Cortex of kidney (tissue), 1 donor: ENCODE results near the gene NKIRAS2.

Experiments
- DNase-seq: peaks from one replicate; lab custom pipeline; 2025; lab: John Stamatoyannopoulos, UW

The NKIRAS2 gene

DNA sequence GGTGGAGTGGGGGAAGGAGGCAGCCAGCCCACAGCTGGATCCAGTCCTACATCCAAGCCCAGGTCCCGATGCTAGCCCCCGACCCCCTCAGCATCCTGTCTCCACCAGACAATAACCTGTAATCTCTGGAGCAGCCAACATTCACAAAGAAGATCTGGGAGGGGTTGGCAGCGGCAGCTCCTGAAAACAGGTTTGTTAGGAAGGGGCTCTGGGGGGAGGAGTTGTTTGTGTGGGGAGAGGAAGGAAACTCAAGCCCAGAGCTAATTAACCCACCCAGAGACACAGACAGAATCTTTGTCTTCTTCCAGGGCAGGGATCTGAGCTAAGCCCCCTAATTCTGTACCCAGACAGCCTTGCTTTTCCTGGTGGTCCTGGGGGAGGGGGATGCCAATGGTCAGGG lies 35.1 kb downstream of the NKIRAS2 start:
- no peak for DNase-seq

DNA sequence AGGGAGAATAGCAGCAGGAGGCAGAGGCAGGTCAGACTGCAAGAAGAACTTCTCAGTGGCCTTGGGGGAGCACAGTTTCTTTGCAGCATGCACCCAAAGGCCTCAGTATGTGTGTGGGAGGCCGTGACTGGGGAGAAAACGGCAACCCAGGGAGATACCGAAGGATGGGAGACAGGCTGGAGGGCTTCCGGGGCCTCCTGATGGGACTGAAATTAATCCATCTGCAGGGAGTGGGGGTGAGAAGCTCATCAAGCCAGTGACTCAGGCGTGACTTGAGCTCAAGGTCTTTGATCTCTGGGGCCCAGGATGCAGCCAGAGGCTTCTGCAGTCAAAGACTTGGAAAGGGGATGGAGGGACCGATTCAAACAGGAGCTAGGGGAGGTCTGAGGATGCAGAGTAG lies 35.6 kb downstream of the NKIRAS2 start:
- DNase-seq: no peak

DNA sequence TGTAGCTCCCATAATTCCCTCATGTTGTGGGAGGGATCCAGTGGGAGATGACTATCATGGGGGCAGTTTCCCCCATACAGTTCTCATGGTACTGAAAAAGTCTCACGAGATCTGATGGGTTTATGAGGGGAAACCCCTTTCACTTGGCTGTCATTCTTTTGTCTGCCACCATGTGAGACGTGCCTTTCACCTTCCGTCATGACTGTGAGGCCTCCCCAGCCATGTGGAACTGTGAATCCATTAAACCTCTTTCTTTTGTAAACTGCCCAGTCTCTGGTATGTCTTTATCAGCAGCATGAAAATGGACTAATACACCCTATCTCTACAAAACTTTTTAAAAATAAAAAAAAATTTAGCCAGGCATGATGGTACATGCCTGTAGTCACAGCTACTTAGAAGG lies 36.7 kb downstream of the NKIRAS2 start:
- no peak for DNase-seq

DNA sequence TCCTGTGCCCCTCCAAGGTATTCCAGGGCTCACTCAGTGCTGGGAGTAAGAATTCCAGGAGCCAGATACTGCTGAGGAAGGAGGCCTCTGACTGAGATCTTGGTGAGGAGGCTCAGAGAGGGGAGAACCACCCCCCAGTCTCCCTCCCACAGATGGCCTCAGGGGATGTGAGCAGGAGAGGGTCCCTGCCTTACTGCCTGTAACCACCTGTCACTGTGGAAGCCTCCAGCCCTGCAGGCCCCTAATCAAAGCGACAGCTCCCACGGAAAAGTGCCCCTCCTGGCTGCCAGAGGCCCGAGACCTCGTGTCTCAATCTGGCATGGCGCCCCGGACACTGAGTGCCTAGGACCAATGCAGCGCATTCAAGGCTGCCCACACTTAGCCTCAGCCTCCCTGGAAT lies 38.2 kb downstream of the NKIRAS2 start:
- no peak for DNase-seq

DNA sequence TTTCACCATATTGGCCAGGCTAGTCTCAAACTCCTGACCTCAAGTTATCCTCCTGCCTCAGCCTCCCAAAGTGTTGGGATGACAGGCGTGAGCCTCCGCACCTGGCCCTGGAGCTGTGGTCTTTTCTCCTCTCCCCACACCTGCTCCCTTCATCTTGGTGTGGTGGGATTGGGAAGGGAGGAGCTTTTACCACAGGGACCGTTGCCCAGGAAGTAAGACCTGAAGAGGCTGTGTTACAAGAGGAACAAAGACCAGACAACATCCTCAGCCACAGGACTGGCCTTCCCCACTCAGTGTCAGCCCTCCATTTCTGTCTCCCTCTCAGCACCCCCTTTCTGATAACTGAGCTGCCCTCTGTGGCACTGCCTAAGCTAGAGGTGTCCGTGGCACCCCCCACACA lies 39.9 kb downstream of the NKIRAS2 start:
- no peak for DNase-seq

- DNase-seq: no peak
These were observed 40.3 kb downstream of the NKIRAS2 start for GRCh38 chr17:42060231-42060630.

- DNase-seq: no peak
These were observed 42.0 kb downstream of the NKIRAS2 start for GRCh38 chr17:42061646-42062487.

DNA sequence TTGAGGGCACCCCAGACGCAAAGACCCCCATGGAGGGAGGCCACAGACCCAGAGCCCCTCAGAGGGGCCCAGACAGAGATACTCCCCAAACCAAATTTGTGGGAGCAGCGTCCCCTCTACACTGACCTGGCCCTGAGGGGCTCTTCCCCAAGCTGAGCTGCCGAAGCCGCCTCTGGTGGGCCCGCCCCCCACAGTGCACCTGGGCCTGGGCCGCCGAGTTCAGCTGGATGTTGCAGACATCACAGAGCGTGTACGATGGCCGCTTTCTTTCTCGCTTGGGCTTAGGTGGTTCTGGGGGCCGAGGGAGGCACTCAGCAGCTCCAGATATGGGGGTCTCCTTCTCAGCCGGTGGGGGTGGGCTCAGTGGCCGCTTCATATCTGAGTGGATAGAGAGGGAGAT lies 42.8 kb downstream of the NKIRAS2 start:
- DNase-seq: no peak

DNA sequence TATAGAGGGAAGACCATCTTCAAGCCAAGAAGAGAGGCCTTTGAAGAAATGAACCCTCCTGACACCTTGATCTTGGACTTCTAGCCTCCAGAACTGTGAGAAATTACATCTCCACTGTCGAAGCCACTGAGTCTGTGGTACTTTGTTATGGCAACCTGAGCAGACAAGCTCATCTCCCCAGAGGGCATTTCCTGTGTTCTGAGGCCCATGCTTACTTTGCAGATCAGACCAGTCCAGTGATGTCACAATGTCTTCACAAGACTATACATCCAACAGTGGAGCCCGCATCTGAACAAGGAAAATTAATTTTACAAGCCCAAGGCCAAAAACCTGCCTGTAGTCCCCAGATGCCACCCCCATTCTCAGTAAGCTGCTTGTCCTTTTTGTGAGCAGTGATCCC lies 45.3 kb downstream of the NKIRAS2 start:
- no peak for DNase-seq

DNA sequence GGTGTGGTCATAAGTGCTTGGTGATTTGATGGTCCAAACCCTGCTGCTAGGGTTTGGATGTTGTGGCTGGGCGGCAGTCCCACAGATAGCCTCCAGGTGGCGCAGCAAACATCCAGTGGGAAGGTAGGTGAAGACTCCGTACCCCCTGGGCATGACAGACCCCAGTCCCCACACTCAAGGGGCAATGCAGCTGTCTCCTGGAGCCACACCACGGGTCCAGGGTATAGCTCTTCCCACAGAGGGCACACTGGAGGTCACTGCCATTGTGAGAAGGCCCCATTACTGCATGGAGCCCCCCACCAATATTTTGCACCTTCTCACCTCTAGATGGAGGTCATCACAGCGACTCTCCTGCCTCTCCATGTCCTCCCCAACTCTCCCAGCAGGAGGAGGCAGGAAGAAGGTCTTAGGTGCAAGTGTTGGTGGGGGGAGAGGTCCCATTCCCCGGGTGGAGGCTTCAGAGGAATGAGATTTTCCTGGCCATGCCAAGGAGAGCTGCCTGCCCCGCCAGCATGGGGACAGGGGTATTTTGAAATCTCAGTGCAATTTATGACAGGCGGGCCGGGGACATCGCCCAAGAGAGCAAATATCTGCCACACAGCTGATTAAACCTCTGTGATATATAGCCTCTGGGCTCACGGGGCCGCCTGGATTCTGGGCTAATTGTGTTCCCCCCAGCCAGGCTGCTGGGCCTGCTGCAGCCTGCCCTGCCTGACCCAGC lies 47.6 kb downstream of the NKIRAS2 start:
- DNase-seq: no peak

- no peak for DNase-seq
These were observed 49.1 kb downstream of the NKIRAS2 start for GRCh38 chr17:42068979-42069378.

DNA sequence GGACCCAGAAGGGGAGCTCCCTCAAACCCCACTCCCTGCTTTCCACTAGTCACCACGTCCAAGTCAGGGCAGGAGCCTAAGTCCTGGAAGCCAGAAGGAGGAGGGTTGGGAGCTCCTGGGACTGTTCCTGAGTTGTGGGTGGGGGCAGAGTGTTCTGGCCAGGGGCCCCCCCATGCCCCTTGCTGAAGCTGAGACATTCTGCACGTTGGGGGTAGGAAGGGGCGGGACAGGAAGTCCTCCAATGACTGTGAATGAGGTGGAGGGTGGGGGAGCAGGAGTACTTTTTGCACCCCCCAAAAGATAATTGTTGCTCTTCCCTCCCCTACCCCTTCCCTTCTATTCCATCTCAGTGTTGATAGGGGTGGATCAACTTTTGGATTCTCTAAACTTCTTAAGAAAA lies 51.9 kb downstream of the NKIRAS2 start:
- DNase-seq: no peak

- DNase-seq: no peak
These were observed 52.7 kb downstream of the NKIRAS2 start for GRCh38 chr17:42072323-42073187.
